GM18499 (cell line): ENCODE measurements around the gene TBX10.
"Not testable (repeated sequence)": the region's sequence is repeated elsewhere in the genome, so short reads cannot be mapped to it uniquely, and the experiment has no call there.

Experiments used
- ATAC-seq: cut with Tn5 transposase; IDR thresholded peaks from one replicate; pipeline ENCODE4 v1.9.1; 2021; ENCODE audit warnings: moderate number of reproducible peaks; ENCODE audit not compliant: insufficient read depth, unreplicated experiment

Gene TBX10

GRCh38 chr11:67664696-67665540 is 25.4 kb upstream of the TBX10 start:
- no peak for ATAC-seq

- no peak for ATAC-seq
Observed at GRCh38 chr11:67664213-67664585, 24.6 kb upstream of the TBX10 start.

DNA sequence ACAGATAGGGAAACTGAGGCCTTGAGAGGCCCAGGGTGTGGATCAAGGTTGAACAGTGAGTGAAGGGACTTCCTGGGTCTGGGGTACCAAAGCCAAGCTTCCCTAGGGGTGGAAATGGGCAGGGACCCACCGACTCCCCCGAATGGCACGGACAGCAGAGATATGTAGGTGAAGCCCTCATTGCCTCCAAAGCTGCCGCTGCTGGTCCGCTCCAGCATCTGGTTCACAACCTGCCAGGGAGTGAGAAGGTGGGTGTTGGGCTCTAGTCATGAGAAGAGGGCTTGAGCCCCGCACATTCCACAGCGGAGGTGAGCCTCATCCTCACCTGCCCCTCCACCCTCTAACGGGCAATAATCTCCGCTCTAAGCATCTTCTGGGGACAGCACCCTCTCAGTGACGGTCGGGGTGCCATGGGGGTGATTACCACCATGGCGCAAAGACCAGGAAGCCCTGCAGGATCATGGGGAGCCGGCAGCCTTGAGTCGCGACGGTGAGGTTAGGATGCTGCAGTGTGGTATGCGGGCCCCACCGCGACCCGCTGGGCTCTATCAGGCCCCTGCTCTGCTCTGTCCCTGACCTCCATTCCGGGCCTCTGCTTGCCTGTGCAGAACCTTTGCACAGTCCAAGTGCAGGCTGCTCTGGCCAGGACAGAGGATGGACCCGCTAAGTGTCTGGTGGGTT is 24.1 kb upstream of the TBX10 start:
- no peak for ATAC-seq

DNA sequence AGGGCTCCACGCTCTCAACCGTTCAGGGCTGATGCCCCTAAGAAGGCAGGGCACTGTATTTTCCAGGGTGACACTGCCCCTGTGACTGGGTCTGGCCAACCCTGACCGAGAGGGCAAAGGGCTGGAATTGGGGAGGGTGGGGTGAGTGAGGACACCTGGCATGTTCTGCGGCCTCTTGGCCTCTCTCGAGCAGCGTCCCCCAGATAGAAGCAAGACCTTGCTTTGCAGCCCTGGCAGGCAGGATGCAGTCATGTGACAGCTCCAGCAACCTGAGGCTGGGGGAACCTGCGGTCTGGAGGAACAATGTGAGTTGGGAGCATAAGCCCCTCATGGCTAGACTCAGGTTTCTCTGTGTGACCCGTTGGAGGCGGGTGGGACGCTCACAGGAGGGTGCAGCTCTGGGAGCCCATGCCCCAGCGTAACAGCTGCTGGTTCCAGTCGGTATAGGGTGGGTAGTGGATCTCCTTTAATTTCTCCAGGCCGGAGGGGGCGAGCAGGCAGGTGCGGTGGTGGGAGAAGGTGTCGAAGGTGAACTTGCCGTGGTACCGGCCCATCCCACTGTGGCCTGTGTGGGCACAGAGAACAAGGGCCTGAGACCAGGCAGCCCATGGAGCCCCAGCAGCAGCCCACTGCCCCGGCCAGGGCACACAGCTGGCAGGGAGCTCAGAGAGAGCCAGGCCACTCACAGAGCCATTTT is 23.4 kb upstream of the TBX10 start:
- ATAC-seq, result no peak

- no peak for ATAC-seq
Observed at GRCh38 chr11:67662142-67662834, 22.7 kb upstream of the TBX10 start.

DNA sequence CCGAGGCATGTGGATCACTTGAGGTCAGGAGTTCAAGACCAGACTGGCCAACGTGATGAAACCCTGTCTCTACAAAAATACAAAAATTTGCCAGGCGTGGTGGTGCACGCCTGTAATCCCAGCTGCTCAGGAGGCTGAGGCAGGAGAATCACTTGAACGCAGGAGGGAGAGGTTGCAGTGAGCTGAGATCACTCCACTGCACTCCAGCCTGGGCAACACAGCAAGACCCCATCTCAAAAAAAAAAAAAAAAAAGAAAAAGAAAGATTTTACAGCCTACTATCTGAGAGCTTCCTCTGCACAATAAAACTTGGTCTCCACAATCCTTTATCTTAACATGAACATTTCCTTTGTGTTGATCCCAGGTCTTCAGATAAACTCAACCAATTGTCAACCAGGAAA is 21.2 kb upstream of the TBX10 start:
- ATAC-seq, result not testable (repeated sequence)

GRCh38 chr11:67659651-67660165 is 20.1 kb upstream of the TBX10 start:
- ATAC-seq, result not testable (repeated sequence)

DNA sequence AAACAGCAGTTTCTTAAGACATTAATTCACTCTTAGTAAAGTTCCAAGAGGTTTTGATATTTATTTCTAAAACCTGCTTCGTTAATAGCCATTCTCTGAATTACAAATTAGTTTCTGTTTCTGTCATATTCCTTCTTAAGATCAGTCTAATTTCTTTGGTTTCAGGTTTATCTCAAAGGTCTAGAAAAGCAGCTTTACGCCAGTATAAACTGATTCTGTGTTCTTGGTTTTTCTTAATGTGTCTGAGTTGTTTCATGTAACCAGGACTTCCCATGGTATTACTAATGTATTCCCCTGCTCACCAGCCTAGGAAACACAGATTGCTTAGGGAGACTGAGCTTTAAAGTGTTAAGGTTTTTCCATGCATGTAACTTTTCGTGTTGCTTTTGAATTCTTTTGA is 17.7 kb upstream of the TBX10 start:
- no peak for ATAC-seq

DNA sequence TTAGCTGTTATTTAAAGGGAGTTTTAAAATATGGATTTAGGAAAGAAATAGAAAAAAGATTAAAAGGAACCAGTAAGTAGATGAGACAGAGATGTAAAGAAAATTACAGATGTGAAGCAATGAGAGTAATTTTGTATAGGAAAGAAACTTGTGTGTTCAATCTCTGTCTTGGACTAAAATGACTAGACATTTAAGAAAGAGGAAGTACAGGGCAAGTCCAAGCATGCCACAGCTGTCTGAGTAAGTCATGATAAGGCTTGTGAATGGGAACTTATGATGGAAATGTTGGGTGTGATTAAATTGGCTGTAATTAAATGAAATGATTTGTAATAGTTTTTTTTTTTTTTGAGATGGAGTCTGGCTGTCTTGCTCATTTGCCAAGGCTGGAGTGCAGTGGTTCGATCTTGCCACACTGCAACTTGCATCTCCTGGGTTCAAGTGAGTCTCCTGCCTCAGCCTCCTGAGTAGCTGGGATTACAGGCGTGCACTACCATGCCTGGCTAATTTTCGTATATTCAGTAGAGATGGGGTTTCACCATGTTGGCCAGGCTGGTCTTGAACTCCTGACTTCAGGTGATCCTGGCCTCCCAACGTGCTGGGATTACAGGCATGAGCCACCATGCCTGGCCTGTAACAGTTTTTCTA is 16.8 kb upstream of the TBX10 start:
- ATAC-seq, result no peak

- ATAC-seq, result no peak
Observed at GRCh38 chr11:67654225-67654624, 14.7 kb upstream of the TBX10 start.

- ATAC-seq, result no peak
Observed at GRCh38 chr11:67652965-67653845, 13.6 kb upstream of the TBX10 start.

DNA sequence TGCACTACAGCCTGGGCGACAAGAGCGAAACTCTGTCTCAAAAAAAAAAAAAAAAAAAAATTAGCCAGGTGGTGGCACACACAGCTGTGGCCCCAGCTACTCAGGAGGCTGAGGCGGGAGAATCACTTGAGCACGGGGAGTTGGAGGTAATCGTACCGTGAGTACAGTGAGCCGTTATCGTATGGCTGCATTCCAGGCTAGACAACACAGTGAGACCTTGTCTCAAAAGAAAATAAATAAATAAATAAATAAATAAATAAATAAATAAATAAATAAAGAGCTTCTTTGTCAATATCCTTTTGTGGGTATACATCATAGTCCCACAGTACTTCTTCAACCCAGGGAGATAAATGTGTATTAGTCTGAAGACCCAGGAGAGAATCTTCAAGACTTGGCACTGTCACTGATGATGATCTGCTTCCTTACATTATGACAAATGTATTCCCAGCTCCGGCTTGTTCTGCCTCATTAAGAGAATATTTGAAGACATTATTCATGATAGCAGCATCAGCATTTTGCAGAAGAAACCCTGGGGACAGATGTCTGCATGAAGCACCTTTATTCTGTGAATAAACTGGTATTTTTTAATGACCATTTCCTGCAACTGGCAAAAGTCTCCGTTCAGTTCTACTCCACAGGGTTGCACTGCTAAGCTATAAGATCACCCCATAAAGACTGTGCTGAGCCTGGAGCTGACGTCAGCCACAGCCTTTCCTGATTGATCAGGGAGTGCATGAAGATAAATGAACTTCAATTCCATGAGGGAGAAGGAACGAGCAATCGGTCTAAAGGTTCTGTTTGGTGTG is 12.6 kb upstream of the TBX10 start:
- no peak for ATAC-seq

- ATAC-seq, result no peak
Observed at GRCh38 chr11:67649634-67650510, 10.3 kb upstream of the TBX10 start.

DNA sequence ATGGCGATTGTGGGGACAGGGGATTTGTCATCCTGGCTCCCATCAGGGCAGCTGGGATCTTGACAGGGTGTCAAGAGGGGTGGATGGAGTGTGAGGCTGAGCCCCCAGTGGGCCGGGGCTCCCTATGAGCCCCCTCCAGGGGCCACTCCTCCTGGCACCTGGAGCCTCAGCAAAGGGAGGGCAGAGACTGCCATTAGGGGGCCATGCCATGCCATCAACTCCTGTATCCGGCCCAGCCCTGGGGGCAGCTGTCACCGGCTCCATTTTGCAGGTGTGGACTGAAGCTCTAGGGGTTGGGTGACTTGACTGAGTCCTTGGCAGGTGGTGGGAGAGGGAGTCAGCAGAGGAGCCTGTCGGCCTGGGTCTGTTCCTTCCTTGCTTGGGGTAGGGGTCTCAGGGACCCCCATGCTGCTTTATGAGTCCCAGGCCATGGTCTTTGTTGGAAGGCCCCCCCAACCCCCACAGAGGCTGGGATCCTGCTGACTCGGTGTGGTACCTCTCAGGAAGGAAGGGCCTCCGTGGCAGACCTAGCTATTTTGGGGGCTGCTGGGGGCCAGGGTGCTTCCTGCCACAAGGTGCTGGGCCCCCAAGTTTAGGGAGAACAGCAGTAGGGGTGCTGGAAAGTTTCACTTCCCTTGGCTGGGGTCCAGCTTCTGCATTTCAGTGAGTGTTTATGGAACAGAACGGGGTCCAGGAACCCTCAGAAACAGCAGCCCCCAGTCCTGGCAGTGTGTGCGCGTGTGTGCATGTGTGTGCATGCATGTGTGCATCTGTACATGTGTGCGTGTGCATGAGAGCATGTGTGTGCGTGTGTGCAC is 9.4 kb upstream of the TBX10 start:
- no peak for ATAC-seq

GRCh38 chr11:67648140-67648795 is 8.7 kb upstream of the TBX10 start:
- no peak for ATAC-seq

- ATAC-seq, result no peak
Observed at GRCh38 chr11:67647471-67647870, 7.9 kb upstream of the TBX10 start.
